Measurements from ENCODE around the gene DPY19L2.
"Not testable (repeated sequence)": the region's sequence is repeated elsewhere in the genome, so short reads cannot be mapped to it uniquely, and the experiment has no call there.

DPY19L2 gene

GRCh38 chr12:63537838-63538237 is 130.5 kb downstream of the DPY19L2 start:
- not testable (repeated sequence) for DNase-seq (ENCODE audit: low read depth in 1 of 2, low spot score in 1 of 2)

GRCh38 chr12:63529641-63530040 is 138.7 kb downstream of the DPY19L2 start:
- not testable (repeated sequence) for DNase-seq (ENCODE audit: low read depth in 1 of 2, low spot score in 1 of 2)

GRCh38 chr12:63525831-63526230 is 142.5 kb downstream of the DPY19L2 start:
- DNase-seq (ENCODE audit: low read depth in 1 of 2, low spot score in 1 of 2): no peak

- no peak for DNase-seq (ENCODE audit: low read depth in 1 of 2, low spot score in 1 of 2)
Measured at GRCh38 chr12:63521706-63522105, 146.6 kb downstream of the DPY19L2 start.
